Endothelial cell (in vitro differentiated cells): Measurements from ENCODE around the gene A4GALT. TPM values are rescaled to one million over a fixed set of nuclear protein-coding genes. Genes with fewer than 3 reads are reported as not detected.

Experiments used
- DNase-seq: peaks from one replicate; pipeline ENCODE4 v3.0.0; 2021; ENCODE audit warnings: low spot score
- H3K27ac Mint-ChIP-seq: one replicate; pipeline ENCODE4 v1.8.0; 2021; ENCODE audit warnings: mixed read lengths, inconsistent platforms; ENCODE audit not compliant: unreplicated experiment
- H3K27me3 Mint-ChIP-seq: one replicate; pipeline ENCODE4 v1.8.0; 2021; ENCODE audit warnings: mild to moderate bottlenecking, moderate library complexity, mixed read lengths, inconsistent platforms; ENCODE audit not compliant: unreplicated experiment
- H3K36me3 Mint-ChIP-seq: one replicate; pipeline ENCODE4 v1.8.0; 2021; ENCODE audit warnings: mild to moderate bottlenecking, low read depth, mixed read lengths, inconsistent platforms; ENCODE audit not compliant: unreplicated experiment
- H3K4me1 Mint-ChIP-seq: one replicate; pipeline ENCODE4 v1.8.0; 2021; ENCODE audit warnings: mild to moderate bottlenecking, mixed read lengths, inconsistent platforms; ENCODE audit not compliant: unreplicated experiment
- H3K4me3 Mint-ChIP-seq: one replicate; pipeline ENCODE4 v1.8.0; 2021; ENCODE audit warnings: mild to moderate bottlenecking, mixed read lengths, inconsistent platforms; ENCODE audit not compliant: unreplicated experiment
- H3K9me3 Mint-ChIP-seq: one replicate; pipeline ENCODE4 v1.8.0; 2021; ENCODE audit warnings: mixed read lengths, inconsistent platforms; ENCODE audit not compliant: unreplicated experiment
- total RNA-seq: library from RNA; stranded (reverse); fragmentation: NEBNext Ultra II Directional; extraction: Animal tissue kit (Norgen Biotek cat#: 25700); gene quantifications from one replicate; pipeline ENCODE4 v1.2.1, GENCODE V29; 2021; ENCODE audit not compliant: unreplicated experiment
- TF ChIP-seq, protein P1 (sequence below): fragments of 200-600 bp; sonication (generic); IDR thresholded peaks from one replicate; pipeline ENCODE4 v1.5.0; 2021; ENCODE audit warnings: antibody characterized with exemption; ENCODE audit not compliant: unreplicated experiment

The A4GALT gene
- total RNA-seq, 1 donor from 2014 or later = 5.3 TPM

DNA sequence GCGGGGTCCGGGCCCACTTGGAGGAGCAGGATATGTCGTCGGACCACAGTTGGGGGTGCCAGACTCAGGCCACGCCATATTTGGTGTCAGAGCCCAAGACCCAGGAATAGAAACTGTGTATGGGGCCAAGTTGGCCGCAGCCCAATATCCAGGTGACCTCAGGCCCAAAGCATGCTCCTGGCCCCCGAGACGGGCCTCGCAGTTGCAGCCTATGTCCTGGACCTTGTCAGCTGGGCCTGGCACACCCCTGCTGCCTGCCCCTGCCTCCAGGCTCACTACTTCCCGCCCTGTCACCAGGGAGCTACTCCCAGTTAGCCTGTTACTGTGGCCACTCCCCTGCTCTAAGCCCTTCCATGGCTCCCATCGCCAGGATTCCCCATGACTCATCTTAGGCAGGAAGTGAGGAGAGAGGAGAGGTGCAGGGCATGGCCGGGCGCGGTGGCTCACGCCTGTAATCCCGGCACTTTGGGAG lies 23.1 kb downstream of the A4GALT start:
- TF ChIP-seq, protein P1, sequence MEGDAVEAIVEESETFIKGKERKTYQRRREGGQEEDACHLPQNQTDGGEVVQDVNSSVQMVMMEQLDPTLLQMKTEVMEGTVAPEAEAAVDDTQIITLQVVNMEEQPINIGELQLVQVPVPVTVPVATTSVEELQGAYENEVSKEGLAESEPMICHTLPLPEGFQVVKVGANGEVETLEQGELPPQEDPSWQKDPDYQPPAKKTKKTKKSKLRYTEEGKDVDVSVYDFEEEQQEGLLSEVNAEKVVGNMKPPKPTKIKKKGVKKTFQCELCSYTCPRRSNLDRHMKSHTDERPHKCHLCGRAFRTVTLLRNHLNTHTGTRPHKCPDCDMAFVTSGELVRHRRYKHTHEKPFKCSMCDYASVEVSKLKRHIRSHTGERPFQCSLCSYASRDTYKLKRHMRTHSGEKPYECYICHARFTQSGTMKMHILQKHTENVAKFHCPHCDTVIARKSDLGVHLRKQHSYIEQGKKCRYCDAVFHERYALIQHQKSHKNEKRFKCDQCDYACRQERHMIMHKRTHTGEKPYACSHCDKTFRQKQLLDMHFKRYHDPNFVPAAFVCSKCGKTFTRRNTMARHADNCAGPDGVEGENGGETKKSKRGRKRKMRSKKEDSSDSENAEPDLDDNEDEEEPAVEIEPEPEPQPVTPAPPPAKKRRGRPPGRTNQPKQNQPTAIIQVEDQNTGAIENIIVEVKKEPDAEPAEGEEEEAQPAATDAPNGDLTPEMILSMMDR = no peak
- Mint-ChIP-seq H3K36me3 (no peaks in the 10 kb centered on the region), H3K4me3 (no peak overlapping the region), H3K27me3 (peaks cover 9% of the 10 kb centered on the region), H3K27ac (no peak overlapping the region), H3K4me1 (no peaks in the 10 kb centered on the region), H3K9me3 (no peaks in the 10 kb centered on the region)
- DNase-seq = no peak

DNA sequence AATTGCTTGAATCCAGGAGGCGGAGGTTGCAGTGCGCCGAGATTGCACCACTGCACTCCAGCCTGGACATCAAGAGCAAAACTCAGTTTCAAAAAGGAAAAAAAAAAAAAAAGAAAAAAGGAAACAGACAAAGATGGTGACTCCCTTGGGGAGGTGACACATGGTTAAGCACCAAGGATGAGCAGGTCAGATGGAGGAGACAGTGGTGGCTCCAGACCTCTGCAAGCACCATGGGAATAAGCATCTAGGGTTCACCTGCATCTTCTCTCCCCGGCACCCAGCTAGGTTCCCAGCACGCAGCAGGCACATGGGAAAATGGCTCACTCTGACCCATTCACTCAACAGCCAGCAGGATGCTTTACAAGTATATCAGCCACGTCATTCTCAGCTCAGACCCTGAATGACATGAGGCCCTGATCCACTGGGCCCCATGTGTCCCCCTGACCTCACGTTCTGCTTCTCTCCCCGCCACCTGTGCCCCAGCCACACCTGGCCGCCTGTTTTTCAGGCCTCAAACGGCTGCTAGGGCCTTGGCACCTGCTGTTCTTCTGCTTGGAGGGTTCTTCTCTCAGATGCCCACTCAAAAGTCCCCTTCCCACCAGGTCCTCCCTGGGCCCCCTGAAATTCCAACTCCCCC lies 24.2 kb downstream of the A4GALT start:
- Mint-ChIP-seq H3K27me3 (peaks cover 7% of the 10 kb centered on the region), H3K9me3 (no peaks in the 10 kb centered on the region), H3K4me3 (no peak overlapping the region), H3K4me1 (no peaks in the 10 kb centered on the region), H3K27ac (no peak overlapping the region), H3K36me3 (no peaks in the 10 kb centered on the region)
- TF ChIP-seq, protein P1 = no peak
- DNase-seq = no peak

DNA sequence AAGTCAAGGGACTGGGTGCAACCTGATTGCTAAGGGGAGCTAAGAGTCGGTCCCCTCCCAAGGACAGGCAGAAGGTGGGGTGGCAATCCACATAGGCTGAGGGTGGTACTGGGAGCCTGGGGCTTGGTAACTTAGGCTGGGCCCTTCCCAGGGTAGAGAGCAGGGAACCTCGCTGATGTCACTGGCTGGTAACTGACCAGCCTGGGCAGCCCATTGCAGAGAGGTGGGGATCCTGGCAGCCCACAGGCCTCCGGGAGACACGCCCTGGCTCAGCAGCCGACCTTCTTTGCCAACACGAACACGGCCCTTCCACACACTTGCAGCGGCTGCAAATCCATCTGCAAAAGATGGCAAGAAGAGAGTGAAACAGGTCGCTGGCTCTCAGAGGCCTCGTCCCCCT lies 25.4 kb downstream of the A4GALT start:
- no peak for DNase-seq

DNA sequence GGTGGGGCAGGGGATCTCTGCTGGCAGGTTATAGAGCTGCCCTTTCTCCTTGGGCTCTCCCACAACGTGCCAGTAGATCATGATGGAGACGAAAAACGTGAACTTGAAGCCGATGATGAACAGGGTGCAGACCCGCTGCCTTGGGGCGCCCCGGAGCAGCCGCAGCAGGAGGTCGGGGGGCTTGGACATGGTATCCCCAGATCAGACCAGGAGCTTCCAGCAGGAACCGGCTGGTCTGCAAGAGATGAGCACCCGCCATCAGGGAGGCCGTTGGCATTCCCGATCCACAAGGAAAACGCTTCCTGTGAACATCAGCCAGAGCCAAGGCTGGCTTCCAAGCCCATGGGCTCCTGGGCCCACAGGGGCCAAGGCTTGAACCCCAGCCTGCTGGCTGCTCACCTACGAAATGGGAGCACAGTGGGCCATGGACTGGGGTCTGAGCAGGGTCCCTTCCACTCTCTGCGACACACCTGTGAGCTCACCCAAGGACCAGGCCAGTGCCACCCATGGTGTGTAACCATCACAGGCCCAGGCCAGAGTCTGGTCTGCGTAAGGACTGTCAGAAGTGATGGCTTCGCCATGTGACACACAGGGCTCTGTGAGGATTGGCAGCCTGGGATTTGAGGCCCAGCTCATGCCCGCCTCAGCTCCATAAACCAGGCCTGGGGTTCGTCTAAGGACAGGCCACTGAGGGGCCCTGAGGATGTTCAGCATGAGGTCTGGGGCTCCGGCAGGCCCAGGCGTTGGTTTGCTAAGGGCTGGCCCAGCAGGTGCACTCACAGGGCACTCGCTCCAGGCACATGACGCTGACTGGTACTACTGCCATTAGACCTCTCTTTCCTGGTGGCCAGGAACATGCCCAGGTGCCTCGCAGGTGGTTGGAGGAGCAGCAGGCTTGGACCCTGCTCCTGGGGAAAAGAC lies 26.6 kb downstream of the A4GALT start:
- Mint-ChIP-seq H3K27me3 (peaks cover 10% of the 10 kb centered on the region), H3K9me3 (no peaks in the 10 kb centered on the region), H3K4me3 (no peak overlapping the region), H3K4me1 (no peaks in the 10 kb centered on the region), H3K27ac (no peak overlapping the region), H3K36me3 (no peaks in the 10 kb centered on the region)
- DNase-seq = no peak
- TF ChIP-seq, protein P1 = no peak

More for the DNA sequence above, 25.4 kb downstream of the A4GALT start:
- TF ChIP-seq, protein P1 = no peak
- Mint-ChIP-seq H3K9me3 (no peaks in the 10 kb centered on the region), H3K27ac (no peak overlapping the region), H3K4me3 (no peak overlapping the region), H3K27me3 (peaks cover 10% of the 10 kb centered on the region), H3K36me3 (no peaks in the 10 kb centered on the region), H3K4me1 (no peaks in the 10 kb centered on the region)
